ENCODE results near the gene SIGLEC9. TPM values are rescaled to one million over a fixed set of nuclear protein-coding genes. Genes with fewer than 3 reads are reported as not detected.
"Not testable (repeated sequence)": the region's sequence is repeated elsewhere in the genome, so short reads cannot be mapped to it uniquely, and the experiment has no call there.

SIGLEC9 gene
- polyA plus RNA-seq, 4 donors = 0.97 to 2.3 (median 1.3) TPM

GRCh38 chr19:51142119-51142518 lies 17.4 kb downstream of the SIGLEC9 start, which contains the start of gene SIGLEC7:
SIGLEC7 (plus strand) TSS chr19:51142301; CDS start chr19:51142370, 69 bp downstream.
- DNase-seq (ENCODE audit: low read depth in 4 of 4, low spot score in 3 of 4) = no peak

DNA sequence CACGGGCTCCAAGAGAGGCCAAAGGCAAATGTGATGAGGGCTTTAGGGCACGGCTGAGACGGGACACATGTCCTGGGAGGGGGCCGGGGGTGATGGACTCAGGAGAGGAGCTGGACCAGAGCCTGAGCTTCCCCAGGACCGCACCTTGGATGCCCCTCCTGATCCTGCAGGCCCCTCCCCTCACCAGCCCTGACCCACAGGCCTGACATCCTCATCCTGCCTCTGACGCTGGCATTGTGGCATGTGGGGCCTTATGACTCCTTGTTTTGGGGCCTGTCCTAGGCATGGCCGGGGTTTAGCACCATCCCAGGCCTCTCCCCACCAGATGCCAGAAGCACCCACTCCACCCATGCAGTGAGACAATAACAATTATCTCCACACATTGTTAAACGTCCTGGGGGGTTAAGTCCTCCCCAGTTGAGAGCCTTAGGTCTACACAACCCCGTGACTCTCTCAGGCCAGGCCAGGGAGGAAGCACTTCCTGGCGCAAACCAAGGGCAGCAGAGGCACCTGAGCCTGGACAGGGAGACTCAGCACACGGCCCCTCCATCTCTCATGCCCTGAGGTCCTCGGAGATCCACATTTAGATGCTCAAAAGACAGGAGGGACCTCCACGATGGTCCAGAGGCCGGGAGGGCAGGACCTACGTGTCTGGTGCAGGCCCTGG lies 18.2 kb downstream of the SIGLEC9 start:
- not testable (repeated sequence) for DNase-seq (ENCODE audit: low read depth in 4 of 4, low spot score in 3 of 4)

- no peak for DNase-seq (ENCODE audit: low read depth in 4 of 4, low spot score in 3 of 4)
Observed at GRCh38 chr19:51143486-51143885, 18.8 kb downstream of the SIGLEC9 start.

DNA sequence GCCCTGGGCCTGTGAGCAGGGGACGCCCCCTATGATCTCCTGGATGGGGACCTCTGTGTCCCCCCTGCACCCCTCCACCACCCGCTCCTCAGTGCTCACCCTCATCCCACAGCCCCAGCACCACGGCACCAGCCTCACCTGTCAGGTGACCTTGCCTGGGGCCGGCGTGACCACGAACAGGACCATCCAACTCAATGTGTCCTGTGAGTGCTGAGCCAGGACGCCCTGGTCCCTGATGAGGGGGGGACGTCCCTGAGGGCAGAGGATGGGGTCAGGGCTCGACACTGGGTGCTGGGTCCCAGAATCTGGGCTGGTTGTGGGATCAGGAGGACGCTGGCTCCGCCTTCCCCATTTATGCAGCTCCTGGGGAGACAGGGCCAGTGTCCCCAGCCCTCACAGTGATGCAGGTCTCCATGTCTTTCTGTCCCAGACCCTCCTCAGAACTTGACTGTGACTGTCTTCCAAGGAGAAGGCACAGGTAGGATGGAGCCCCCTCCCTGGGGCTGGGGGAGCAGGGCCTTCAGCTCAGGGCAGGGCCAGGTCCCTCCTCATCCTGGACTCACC lies 19.9 kb downstream of the SIGLEC9 start:
- DNase-seq (ENCODE audit: low read depth in 4 of 4, low spot score in 3 of 4) = no peak

DNA sequence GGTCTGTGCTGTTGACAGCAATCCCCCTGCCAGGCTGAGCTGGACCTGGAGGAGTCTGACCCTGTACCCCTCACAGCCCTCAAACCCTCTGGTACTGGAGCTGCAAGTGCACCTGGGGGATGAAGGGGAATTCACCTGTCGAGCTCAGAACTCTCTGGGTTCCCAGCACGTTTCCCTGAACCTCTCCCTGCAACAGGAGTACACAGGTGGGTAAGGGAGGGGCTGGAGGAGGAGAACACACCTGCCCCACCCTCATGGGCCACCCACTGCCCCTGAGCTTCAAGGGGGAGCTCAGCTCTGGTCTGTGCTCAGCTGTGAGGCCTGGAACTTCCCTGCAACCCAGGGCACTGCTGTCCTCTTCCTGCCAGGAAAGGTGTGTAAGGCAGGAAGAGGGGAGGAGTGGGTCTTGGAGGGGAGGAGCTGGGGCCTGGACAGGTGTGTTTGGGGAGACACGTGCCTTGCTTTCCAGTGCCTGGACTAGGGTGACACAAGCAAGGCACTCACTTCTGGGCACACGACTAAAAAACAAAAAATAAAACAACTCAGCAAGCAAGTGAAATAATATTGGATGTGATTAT lies 21.3 kb downstream of the SIGLEC9 start:
- no peak for DNase-seq (ENCODE audit: low read depth in 4 of 4, low spot score in 3 of 4)

GRCh38 chr19:51146751-51147150 lies 22.0 kb downstream of the SIGLEC9 start:
- DNase-seq (ENCODE audit: low read depth in 4 of 4, low spot score in 3 of 4) = no peak

DNA sequence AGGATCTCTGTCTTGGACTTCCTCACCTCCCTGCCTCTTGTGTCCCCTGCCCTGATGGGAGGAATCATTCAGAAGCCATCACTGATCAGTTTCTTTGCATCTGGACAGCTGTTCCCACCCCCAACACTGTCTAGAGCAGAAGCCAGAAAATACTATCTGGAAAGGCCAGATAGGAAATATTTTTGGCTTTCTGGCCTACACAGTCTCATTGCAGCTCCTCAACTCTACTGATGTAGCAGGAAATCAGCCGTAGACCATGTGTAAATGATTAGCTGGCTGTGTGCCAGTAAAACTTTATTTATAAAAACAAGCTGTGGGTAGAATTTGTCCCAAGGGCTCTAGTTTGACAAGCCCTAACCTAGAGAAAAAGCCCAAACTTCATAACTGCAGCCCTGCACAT lies 23.0 kb downstream of the SIGLEC9 start:
- no peak for DNase-seq (ENCODE audit: low read depth in 4 of 4, low spot score in 3 of 4)

- no peak for DNase-seq (ENCODE audit: low read depth in 4 of 4, low spot score in 3 of 4)
Observed at GRCh38 chr19:51148580-51148979, 23.9 kb downstream of the SIGLEC9 start.

DNA sequence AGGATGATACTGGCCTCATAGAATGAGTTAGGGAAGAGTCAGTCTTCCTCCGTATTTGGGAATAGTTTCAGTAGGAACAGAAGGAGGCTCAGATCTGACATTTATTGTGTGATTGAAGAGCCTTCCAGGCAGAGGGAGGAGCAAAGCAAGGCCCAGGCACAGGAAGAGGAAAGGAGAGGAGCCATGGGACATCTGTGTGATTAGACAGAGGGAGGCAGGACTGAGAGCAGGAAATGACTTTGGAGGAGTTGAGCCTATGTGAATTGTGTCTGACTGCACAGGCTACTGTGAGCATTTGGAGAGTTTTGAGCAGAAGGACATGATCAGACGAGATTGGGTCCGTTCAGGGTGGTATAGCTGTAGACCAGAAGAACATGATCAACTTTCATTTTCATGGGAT lies 25.9 kb downstream of the SIGLEC9 start:
- DNase-seq (ENCODE audit: low read depth in 4 of 4, low spot score in 3 of 4) = no peak

GRCh38 chr19:51156710-51157109 lies 32.0 kb downstream of the SIGLEC9 start:
- DNase-seq (ENCODE audit: low read depth in 4 of 4, low spot score in 3 of 4) = no peak

DNA sequence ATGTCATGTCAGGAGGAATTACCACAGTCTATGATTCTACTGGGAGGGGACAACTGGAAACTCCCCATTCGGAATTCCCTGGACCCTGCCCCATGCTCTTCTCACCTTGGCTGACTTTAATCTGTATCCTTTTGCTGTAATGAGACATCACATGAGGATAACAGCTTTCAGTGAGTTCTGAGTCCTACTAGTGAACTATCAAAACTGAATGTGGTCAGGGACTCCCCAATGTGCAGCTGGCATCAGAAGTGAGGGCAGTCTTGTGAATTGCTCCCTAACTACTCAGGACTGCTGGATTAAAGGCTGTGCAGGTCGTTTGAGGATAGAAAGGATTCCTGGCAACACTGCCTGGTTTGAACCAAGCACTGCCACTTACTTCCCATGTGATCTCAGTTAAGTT lies 32.6 kb downstream of the SIGLEC9 start:
- DNase-seq (ENCODE audit: low read depth in 4 of 4, low spot score in 3 of 4) = no peak

DNA sequence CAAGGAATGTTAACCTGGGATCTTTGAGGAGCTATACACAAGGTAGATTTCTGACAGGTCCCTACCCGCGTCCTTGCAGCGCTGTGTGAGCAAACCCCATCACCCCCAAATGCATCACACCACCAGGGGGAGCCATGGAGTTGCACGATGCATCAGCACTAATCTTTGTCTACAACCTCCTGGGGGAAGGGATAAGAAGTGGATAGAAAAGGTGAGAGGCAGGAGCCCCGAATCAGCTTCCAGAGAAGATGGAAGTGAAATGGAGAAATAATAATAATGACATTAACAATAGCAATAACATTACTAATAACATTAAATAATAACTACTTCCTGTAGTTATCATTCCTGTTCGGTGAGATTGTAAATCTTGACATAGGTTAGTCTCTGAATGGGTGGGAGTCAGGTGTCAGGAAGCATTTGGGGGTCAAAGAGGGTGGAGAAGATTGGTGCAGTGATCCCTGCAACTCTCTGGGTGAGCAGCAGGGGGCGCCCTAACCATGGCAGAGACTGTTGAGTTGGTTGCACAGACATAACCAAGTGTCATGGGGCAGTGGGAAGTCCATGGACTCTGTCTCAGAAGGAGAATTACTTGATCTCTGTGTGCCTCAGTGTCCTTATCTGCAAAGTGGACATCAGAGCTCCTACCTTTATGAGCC lies 33.9 kb downstream of the SIGLEC9 start:
- no peak for DNase-seq (ENCODE audit: low read depth in 4 of 4, low spot score in 3 of 4)

DNA sequence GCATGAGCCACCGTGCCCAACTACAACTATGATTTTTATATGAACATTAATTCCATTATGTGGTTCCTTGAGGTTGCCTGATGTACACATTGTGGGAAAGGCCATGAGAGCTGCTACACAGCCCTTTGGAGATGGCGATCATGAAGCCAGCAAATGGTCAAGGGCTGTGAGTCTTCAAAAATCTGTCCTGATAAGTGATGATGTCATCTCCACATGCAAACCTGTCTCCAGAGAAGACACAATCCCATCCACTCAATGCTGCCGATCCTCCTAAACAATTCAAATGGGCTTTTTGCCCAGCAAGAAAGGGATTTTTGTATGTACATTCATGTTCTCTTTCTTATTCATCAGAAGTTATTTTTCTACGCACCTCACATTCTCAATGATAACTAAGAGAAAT lies 35.0 kb downstream of the SIGLEC9 start:
- DNase-seq (ENCODE audit: low read depth in 4 of 4, low spot score in 3 of 4) = no peak

- DNase-seq (ENCODE audit: low read depth in 4 of 4, low spot score in 3 of 4) = no peak
Observed at GRCh38 chr19:51161266-51161665, 36.6 kb downstream of the SIGLEC9 start.

- no peak for DNase-seq (ENCODE audit: low read depth in 4 of 4, low spot score in 3 of 4)
Observed at GRCh38 chr19:51161867-51162496, 37.3 kb downstream of the SIGLEC9 start.

DNA sequence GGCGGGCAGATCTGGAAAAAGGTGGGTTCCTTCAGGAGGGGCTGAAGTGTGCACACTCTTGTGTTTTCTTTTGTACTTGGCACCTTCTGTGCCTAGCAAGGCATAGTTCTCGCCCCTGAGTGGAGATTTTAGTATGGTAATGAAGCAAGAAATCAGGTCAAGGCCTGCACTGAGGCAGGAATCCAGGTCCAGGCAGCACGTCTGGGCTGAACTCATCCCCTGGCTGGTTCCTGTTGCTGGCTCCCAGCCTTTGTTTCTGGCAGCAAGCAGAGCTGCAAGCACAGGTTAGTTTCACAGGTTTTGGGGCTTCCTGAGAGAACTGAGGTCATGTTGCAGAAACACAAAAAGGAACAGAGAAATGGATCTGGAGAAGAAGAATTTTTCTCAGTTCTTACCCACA lies 38.6 kb downstream of the SIGLEC9 start:
- no peak for DNase-seq (ENCODE audit: low read depth in 4 of 4, low spot score in 3 of 4)

DNA sequence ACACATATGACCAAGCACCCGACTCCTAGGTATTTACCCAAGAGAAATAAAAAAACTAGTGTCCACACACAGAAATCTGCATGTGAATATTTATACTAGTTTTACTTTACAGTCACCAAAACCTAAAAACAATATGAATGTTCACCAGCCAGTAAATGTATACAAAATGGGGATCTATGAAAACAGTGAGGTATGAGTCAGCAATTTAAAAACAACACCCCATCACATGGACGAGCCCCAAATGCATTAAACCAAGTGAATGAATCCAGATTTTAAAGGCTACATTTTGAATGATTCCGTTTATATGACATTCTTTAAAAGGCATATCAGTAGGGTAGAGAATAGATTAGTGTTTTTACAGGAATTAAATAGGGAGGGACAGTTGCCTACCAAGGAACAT lies 39.5 kb downstream of the SIGLEC9 start:
- DNase-seq (ENCODE audit: low read depth in 4 of 4, low spot score in 3 of 4) = no peak

DNA sequence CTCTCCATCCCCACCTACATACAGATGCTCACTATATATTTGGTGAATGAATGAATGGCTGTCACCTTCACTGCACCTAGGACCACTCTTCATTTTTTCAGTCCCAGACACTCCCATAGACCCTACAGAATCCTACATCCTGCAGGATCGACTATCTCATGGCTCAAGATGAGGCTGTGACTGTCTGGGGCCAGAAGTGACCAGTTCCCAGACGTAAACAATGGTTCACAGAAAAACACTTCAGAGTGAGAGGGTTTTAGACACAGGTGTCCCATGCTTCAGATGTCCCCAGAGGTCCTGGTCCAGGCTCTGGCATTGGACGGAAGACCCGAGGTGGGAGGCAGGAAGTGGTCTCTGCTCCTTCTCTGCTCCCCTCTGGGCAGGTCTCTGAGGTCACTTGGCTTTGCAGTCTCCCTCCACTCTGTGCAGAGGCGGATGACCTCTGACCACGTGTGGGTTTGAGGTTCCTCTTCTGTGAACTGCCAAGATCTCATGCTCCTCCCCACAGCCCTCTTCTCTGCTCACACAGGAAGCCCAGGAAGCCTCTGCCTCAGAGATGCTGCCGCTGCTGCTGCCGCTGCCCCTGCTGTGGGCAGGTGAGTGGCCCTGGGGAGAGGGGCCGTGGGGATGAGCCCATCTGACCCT lies 42.3 kb downstream of the SIGLEC9 start:
- no peak for DNase-seq (ENCODE audit: low read depth in 4 of 4, low spot score in 3 of 4)

GRCh38 chr19:51168564-51169282 lies 44.0 kb downstream of the SIGLEC9 start:
- no peak for DNase-seq (ENCODE audit: low read depth in 4 of 4, low spot score in 3 of 4)

GRCh38 chr19:51169283-51169918 lies 44.7 kb downstream of the SIGLEC9 start:
- DNase-seq (ENCODE audit: low read depth in 4 of 4, low spot score in 3 of 4) = peak in 3 of 4 donors; percentile 34 to 39 (median 35)
